GM20431 (cell line): ENCODE results near the gene PLA1A.

ENCODE experiments used
- in situ Hi-C: fragments of 300-500 bp; cut with MseI, MboI; formaldehyde crosslinking; loops from one replicate; pipeline ENCODE4 v1.15.0; 2020; ENCODE audit warnings: low sequenced_read_pairs; ENCODE audit not compliant: unreplicated experiment

PLA1A gene

GRCh38 chr3:119658994-119659393 lies 61.3 kb downstream of the PLA1A start:
- in situ Hi-C loops = no loop called here

DNA sequence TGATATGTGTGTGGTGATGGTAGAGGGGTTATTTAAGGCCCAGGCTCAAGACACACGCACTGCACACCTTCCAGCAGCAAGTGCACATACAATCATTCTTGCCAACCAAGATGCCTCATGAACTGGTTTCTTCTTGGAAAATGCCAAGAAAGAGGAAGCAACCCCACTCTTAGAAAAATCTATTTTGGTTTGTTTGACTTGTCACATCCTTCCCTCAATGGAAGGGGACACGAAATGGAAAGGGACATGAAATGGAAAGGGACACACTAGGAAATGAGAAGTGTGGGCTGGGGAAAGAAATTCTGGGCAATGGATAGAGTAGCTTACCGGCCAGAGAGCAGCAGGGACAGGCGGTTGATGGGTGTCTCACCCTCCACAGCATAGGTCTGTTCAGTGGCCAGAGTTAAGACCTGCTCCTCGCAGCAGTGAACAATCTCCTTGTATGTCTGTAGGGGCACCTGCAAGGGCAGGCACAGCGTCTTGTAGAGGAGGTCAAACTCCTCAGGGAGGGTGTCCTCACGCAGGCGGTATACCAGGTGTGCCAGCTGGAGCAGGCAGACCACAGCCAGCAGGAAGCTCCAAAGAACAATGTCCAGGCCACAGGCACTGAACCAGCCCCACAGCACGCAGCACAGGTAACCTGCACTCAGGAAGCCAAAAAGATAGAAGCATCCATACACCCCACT lies 62.1 kb downstream of the PLA1A start:
- in situ Hi-C loops = no loop called here

- in situ Hi-C loops = no loop called here
Measured at GRCh38 chr3:119660474-119661440, 63.1 kb downstream of the PLA1A start, which contains the start of gene POPDC2. Gene POPDC2, minus strand, starts transcription at chr3:119660589. Its CDS starts 166 bp downstream, at chr3:119660423.

- in situ Hi-C loops = no loop called here
Measured at GRCh38 chr3:119662604-119663373, 65.1 kb downstream of the PLA1A start.

DNA sequence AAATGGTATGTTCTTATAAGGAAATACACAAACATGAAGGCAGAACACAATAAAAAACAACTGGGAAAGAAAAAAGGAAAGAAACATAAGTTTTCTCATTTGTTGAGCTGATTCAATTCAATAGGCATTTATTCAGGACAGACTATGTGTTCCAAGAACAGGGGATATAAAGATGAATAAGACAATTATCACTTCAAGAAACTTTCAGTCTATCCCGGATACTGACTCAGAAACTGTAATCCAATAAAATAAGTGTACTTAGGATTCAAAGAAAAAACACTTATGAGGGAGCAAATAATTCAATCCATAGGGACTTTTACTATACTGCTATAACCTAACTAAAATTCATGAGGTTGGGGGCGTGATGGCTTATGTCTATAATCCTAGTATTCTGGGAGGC lies 66.2 kb downstream of the PLA1A start:
- in situ Hi-C loops = no loop called here

GRCh38 chr3:119664370-119664769 lies 66.7 kb downstream of the PLA1A start:
- in situ Hi-C loops = no loop called here

DNA sequence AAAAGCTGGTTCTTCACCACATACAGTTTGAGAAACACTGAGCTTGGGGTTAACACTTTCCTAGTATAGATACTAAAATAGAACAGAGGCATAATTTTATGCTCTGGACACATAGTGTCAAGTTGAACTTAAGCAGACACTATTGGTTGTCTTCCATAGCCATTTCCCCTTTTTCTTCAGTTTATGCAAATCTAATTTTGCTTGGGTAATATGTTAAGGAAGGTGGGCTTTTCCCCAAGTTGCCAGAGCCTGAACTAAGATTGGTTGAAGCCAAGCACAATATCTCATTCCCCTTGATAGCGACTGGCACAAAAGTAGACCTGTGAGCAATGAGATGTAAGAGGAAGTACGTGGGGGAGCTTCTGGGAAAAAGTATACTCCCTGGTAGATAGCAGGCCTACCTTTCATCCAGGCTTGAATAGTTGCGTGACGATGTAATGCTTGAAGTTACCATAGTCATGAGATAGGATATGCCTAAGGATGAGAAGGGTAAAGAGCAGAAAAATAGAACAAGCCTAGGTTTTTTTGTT lies 67.2 kb downstream of the PLA1A start:
- in situ Hi-C loops = no loop called here

DNA sequence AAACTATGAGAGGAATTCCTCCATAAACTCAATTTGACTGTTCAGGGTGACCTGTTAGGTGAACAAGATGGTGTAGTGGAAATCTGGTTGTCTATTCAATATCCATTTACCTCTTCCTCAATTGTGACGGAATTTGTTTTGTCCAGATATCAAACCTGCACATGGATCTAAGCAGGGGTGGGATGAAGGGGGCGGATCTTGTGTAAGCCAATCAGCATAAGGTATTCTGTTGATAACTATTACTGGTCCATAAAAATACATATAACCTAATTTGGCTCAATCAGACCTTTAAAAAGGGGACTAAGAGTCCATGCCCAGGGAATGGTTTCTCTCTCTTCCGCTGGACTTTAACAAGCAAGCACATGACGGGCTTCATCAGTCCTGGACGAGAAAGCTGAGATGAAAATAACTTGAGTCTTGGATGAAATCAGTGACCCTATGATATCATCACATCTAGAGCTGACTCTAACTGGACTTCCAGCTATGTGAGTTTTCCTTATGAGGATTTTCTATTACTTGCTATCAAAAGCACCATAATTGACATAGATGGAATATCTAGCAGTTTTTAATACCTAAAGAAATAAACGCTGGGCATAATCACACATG lies 68.4 kb downstream of the PLA1A start:
- in situ Hi-C loops = no loop called here

DNA sequence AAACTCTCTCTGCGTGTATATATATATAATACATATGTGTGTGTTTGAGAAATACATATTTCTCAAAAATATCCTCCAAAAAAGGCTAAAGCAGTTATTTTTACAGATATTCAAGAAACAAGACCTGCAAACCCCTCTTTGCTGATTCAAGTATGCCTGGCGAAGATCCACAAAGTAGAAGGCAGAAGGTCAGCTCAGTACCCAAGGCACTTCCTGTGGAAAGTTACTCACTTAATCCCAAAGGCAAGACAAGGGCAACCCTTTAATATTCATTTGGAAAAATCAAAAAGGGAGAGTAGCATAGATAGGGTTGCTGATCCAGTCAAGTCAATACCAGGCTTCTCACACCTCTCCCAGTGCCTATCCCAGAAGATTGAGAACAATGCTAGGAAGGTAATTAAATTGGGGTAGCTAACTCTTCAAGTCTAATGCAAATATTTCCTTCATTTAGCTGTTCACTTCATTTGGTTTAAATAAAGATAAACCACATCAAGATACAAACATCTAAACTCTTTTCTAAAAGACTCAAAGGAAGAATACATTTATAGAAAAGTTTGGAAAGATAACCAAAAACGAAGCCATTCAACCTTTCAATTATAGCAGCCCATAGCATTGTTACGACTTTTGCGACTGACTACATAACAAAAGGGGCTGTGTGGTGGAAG lies 72.4 kb downstream of the PLA1A start:
- in situ Hi-C loops = no loop called here

- in situ Hi-C loops = no loop called here
Measured at GRCh38 chr3:119672776-119673175, 75.1 kb downstream of the PLA1A start.

DNA sequence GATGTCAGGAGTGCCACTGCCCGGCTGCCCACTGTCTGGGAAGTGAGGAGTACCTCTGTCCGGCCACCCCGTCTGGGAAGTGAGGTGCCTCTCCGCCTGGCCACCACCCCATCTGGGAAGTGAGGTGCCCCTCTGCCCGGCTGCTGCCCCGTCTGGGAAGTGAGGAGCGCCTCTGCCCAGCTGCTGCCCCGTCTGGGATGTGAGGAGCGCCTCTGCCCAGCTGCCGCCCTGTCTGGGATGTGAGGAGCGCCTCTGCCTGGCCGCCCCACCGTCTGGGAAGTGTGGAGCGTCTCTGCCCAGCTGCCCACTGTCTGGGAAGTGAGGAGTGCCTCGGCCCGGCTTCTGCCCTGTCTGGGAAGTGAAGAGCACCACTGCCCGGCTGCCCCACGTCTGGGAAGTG lies 76.2 kb downstream of the PLA1A start:
- in situ Hi-C loops = no loop called here

- in situ Hi-C loops = loop anchor here (25.0 kb wide), 2 partner anchors 388 to 788 kb away; partner anchors contain the start of gene ARHGAP31
Measured at GRCh38 chr3:119675188-119675874, 77.6 kb downstream of the PLA1A start.

- in situ Hi-C loops = loop anchor here (25.0 kb wide), 2 partner anchors 389 to 789 kb away; partner anchors contain the start of gene ARHGAP31
Measured at GRCh38 chr3:119676020-119676419, 78.3 kb downstream of the PLA1A start.

DNA sequence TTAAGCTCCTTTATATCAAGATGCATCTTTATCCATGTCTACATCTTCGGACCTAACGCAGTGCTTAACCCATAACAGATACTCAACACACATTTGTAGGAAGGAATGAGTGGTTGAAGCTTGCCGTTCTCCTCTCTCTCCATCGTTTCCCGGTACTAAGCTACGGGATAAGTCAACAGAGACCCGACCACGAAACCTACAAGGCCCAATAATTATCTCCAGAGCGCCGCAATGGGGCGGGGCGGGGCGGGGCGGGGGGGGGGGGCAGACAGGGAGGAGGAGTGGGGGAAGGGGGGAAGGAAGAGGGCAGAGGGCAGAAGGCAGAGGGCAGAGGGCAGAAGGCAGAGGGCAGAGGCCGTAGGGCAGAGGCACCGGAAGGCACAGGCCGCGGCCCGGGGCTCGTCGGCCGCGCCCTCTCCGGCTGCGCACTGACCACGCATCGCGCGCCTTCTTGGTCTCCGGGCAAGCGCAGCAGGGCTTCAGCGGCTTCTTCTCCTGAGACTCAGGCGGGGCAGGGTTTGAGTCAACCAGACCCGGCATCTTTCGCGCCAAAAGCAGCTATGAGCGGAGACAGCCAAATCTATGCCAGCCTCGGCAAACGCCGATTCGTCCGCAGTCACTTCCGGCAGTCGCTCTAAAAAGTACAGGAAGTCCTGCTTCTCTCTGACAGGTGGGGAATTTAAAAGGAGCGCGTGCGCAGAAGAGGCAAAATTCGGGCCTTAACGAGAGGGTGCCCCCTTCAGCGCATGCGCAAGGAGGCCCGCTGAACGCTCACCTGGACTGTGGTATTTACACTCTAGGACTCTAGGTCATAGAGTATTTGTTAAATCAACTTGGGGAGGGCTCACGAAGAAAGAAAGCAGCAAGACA lies 79.3 kb downstream of the PLA1A start, which contains the start of gene COX17:
COX17 (minus strand) TSS at position 636 of the 870 bp plus-strand sequence; CDS start at position 540, 96 bp downstream.
- in situ Hi-C loops = loop anchor here (25.0 kb wide), 2 partner anchors 390 to 790 kb away; partner anchors contain the start of gene ARHGAP31

DNA sequence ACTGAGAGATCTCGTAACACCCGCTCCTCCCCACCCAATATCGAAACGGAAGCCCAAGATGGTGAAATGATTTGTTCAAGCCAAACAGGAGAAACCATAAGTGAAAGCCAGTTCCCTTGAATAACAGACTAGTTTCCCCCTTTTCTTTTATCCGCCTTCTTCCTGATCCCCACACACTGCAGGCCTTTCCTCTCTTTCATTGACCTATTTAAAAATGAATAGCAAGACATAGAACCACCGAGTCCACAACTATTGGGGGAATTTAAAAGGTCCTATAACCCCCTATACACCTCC lies 79.9 kb downstream of the PLA1A start:
- in situ Hi-C loops = loop anchor here (25.0 kb wide), 2 partner anchors 390 to 790 kb away; partner anchors contain the start of gene ARHGAP31

DNA sequence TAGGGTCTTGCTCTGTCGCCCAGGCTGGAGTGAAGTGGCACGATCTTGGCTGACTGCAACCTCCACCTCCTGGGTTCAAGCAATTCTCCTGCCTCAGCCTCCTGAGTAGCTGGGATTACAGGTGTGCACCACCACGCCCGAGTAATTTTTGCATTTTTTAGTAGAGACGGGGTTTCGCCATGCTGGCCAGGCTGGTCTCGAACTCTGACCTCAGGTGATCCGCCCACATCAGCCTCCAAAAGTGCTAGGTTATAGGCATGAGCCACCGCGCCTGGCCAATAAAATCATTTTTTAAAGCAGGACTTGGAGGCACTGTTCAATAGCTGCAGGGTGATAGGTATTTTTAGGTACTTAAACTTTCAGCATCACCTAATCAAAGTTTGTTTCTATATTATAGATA lies 80.5 kb downstream of the PLA1A start:
- in situ Hi-C loops = loop anchor here (25.0 kb wide), 2 partner anchors 391 to 791 kb away; partner anchors contain the start of gene ARHGAP31
